GM18519 (cell line): ENCODE results near the gene MPPE1.

ENCODE experiments used
- ATAC-seq: cut with Tn5 transposase; IDR thresholded peaks from one replicate; pipeline ENCODE4 v1.9.1; 2021; ENCODE audit warnings: mild to moderate bottlenecking, moderate library complexity; ENCODE audit not compliant: unreplicated experiment, low FRiP score

Gene MPPE1

DNA sequence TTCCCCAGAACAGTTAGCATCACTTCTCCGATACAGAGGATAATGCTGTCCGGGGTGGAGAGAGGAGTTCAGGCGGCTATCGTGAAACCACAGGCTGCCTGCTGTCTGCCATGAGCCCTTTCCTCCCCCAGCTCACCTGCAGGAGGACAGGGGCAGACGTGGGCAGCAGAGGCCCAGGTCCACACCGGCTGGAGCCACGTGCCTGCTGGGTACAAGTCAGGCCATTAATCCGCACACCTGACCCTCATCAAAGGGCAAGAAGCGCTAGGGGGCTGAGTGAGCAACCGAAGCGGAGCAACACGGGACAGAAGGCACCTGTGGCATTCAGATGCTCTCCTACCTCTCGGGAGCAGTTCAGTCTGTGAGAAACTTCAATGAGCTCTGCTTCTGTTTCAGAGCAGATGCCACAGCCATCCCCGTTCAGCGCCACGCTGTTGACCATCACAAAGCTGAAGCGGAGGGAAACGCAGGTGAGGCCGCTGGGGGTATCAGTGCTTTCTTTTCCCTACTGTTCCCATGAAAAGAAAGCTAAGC lies 21.5 kb downstream of the MPPE1 start:
- no peak for ATAC-seq

DNA sequence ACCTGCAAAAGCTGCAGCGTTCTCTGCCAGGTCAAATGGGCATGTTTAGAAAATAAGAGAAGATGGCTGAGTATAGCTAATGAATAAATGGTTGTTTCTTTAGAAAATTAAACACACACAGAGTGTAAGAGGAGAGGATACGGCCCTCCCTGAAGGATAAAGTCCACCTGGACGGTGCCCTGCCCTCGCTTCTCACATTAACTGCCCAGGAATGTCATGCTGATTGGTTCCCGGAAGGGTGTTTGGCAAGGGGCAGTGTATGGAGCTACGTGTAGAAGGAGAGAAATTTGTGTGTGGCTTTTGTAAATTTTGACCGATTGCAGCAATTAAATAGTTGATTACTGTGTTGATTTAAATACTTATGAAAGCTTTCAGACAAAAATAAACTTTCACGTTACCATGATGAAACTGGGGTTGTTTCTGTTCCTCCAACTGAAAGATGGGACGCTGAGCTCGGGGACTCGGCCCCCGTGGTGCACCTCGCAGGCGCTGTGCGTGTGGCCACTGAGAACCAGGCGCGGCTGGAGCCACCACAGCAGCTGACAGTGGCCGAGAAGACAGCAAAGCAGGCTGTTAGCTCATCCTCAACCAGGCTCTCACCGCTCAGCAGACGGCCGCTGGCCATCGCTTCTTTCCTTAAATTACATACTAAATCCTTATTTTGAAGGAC lies 22.7 kb downstream of the MPPE1 start:
- ATAC-seq = no peak

DNA sequence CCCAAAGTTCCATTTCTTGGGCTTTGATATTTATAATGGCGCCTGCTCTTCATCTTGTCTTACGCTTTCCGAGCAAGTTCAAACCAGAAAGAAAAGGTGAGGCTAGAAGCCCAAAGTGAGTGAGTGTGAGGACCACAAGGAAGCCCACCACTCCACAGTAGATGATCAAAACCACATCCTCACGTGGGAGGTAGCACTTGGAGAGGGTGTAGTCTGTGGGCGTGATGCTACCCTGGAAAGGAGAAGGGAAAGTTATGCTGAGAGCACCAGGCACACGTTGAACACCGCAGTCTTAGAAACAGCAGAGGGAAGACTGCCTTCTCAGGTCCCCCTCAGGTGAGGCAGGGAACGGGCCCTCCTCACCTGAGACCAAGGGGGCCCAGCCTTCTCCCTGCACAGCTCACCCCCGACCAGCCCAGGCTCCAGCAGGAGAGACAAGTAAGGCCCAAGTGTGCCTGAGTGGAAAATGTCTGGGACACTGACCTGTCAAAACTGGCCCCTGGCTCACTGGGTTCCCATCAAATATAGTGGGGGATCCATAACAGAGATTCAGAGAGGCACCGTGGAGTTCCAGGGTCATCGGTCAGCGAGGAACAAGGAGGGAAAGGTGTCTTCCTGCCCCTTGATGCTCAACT lies 23.6 kb downstream of the MPPE1 start:
- ATAC-seq = no peak

DNA sequence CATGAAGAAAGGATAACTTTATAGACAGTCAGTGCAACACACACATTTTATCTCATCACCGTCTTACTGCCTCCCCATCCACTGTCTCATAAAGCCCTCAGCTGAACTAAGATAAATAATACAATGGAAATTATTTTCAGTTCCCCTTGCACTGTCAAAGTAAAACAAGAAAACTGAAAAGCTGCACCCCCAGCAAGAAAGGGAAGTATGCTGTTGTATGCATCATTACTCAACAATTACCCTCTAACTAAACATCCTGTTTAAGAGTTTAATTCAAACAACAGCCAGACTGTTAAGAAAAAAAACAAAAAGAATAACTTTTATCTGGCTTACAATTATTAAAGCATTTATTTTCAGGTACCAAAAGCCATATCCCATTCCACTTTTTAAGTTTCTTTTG lies 25.0 kb downstream of the MPPE1 start:
- peak; percentile 69 for ATAC-seq

DNA sequence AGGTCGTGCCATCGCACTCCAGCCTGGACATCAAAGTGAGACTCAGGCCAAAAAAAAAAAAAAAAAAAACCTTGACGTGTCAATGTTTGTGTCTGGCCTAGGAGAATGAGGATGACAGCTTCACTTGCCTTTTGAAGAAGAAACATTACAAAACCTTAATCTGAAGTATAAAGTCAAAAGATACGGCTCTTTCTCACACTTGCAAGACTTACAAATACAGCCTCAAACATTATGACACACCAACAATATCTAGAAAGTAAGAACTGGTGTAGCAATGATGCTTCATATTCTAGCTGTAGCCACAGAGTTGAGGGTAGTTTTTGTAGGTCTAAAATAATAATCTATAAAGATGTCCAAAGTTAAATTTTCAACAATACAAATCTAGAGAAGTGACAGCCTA lies 25.5 kb downstream of the MPPE1 start:
- ATAC-seq = no peak

DNA sequence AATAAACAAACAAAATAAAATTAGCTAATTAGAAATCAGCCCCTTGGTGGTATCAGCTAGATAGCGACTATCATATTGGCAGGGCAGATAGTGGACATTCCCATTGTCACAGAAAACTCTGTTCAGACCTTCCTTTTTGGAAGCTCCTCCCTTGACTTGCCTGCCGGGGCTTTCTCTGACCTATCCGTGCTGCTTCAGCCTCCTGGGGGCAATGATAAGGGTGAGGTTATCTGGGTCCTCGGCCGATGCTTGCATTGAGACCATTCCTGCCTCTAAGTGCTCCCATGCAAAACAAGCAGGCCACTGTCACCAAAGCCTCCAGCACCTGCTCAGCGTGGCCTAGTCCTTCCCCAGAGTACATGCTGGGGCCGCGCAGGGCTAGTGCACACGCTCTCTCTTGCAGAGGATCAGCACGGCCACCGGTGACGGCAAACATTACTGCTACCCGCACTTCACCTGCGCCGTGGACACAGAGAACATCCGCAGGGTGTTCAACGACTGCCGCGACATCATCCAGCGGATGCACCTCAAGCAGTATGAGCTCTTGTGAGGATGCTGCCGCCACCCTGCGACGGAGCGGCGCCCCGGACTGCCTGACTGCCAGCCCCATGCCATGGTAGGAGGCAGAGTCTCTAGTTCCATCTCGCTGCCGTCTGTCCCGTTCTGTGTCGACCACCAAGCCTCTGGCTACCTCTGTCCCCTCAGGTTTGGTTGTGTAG lies 27.4 kb downstream of the MPPE1 start:
- ATAC-seq = no peak

DNA sequence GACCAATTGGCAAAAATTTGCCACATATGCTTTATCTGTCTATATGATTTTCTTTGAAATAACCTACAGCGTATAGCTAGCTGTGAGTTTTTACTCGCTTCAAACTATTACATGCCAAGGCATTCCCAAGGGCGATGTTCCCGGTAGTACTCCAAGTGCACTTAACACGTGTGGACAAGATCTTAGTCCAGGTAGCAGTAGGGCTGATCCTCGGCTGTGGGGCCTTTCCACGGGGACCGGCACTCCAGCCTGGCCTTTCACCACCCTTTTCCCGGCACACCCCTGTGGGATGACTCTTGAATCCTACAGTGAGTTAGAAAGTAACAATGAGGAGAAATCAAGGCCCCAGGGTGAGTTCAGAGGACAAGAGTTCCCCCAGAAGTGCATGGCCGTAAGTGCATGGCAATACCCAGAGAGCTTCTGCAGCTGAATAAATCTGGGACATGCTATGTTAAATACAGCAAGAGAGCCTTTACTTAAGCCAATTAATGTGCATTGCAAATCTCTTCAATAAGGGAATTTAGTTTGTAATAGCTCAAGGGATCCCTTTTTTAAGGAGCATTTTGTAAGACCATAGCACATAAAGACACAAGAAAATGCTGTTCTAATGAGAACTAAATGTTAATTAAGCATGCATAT lies 30.5 kb downstream of the MPPE1 start:
- no peak for ATAC-seq

DNA sequence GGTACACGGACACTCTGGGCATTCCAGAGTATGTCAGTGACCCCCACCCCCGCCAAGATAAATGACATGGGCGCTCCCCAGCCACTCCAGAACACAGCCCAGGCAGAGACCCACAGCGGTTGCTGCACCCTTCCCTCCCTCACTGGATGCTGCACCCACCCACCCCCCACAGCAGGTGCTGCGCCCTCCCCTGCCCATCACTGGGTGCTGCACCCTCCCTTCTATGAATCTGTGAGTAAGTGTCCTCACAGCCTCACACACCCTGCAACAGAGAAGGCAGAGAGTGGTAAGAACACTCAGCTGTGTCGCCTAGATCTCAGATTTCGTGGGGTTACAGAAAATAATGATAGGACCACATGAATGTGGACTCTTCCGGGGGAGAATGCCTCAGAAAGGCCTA lies 33.4 kb downstream of the MPPE1 start:
- no peak for ATAC-seq

DNA sequence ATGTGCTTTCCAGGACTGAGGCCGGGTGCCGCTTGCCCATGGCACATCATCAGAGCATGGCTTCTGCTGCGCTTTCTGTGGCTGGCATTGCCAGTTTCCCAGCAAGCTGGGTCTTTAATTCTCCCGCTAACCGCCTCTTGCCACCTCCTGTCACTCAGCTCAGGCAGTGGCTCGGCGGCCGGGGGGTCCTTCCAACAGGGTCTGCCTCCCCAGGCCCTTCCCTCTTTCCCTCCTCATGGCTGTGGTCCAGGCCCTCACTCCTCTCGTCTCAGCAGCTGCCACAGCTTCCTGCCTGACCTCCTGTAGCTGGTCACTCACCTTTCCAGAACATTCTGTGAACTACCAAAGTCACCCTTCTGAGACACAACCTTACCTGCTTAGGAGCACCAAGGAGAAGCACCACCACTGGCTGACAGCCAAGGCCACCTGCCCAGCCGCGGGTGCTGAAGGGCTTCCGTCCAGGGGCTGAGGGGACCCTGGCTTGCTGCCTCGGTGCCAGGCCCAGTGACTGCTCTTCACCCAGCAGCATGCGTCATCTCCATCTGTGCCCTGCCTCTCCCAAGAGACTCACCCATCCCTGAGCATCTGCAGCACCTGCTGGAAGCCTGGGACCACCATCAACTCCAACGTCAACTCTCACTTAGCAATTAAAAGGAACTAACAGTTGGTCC lies 34.3 kb downstream of the MPPE1 start:
- ATAC-seq = no peak

DNA sequence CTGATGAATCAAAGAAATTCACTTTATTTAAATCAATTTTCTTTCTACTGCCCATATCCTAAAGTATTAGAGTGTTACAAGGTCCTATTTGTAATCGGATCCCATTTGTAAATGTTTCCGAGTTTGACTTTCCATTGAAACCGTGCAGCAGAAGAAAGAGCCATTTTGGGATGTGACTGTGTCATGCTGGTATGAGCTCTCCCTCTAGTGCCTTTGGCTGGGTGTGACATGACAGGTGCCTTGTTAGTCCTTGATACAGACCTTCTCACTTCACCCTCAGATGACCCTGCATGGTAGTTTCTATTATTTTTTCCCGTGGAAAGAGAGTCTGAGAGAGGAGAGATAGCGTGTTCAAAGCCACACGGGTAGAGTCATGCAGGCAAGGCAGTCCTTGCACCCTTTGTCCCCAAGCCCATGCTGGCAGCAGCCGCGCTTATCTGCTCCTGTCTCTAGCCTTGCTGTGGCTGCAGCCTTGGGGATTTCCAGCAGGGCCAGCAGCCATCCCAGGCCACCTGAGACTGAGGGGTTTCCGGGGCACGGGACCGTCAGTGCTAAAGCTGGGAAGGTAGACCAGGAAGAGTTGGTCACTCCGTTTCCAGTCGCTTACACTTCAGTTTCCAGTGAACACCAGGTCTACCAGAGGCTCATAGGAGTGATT lies 35.5 kb downstream of the MPPE1 start:
- ATAC-seq = no peak

DNA sequence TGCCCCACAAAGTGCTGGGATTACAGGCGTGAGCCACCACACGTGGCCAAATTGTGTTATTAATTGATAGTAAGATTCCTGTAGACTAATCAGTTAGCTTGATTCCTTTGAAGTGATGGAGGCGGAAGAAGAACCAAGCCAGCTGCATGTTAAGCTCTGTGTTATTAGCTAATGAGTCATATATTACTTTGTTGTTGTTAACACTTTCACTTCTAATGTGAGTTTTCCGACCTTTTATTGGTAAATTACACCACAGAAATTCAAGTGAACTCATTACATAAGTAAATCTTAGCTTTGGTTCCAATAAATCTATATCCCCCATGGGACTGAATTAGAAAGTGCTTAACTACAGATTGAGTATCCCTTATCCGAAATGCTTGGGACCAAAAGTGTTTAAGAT lies 36.6 kb downstream of the MPPE1 start:
- no peak for ATAC-seq

DNA sequence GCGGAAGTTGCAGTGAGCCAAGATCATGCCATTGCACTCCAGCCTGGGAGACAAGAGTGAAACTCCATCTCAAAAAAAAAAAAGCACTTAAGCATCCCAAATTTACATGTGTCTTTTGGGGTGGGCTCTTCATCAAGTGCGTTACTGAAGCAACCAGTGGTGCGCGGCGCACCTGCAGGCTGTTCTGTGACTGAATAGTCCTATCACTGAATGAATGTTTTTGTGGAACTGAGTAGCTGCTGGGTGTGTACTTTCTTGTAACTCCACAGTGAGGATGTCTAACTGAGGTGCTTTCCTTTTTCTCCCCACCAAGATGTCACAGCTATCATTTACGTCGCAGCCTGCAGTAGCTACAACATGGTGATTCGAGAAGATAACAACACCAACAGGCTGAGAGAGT lies 39.9 kb downstream of the MPPE1 start:
- no peak for ATAC-seq

DNA sequence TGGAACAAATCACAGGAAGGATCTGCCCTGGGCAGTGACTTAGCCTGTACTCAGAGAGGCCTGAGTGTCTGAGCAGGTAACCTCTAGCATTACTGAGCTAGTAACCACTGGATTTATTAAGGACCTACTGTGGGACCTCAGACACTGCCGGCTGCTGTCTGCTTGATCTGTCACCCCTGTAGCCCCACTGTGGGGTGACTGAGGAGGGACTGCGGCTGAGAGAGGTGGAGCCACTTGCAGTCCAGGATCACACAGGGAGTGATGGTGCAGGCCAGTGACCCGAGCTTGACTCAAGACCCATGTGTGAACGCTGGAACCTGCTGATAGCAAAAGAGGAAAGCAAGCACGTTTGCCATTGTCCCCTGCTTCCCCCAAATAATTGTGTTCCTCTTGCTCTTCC lies 41.4 kb downstream of the MPPE1 start:
- ATAC-seq = no peak

DNA sequence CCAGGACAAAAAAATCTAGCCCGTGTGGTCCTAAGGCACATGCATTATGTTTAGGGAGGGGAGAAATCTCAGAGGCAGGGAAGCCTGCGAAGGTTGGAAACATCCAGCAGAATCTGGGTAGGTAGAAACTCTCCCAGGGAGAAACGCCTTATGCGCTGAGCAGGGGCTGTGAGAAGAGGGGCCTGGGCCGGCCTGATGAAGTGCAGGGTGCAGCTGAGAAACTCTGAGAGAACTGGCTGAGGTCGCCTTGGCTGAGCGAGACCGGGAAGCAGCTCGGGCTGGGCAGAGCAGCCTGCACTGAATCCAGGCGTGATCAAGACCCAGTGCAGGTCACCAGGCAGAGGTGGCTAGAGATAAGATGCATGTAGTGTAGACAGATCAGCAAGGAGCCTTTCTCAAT lies 41.8 kb downstream of the MPPE1 start:
- ATAC-seq = no peak

DNA sequence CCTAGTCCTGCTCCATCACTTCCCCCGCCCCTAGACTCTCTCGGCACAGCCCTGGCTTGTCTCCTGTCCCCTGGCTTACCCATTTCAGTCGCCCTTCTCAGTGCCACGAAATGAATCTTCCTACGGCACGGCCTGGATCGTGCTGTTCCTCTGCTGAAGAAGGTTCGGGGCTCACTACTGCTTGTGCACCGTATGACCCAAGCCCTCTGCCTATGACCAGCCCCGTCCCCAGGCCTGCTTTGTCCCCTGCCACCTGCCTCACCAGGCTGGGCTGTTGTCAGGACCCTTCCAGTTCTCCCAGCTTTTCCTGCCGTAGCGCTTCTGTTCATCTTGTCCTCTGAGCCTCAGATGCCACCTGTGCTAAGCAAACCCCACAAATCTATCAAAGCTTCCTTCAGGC lies 43.0 kb downstream of the MPPE1 start:
- ATAC-seq = no peak

DNA sequence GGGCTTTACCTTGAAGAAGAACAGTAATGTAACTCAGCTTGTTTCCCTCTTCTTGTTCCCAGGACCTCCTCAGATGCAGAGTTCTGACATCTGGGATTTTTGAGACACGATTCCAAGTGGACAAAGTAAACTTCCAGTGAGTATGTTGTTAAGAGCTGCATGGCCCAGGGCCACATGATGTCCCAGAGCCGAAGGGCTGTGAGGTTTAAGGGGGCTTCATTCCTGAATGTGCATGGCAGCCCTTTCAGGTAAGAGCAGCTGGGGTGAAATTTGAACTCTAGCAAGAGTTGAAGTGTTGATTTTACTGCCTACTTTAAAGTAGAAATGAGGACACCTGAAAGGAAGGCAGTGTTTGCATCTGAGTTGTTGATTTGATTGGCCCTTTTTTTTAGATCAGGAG lies 43.6 kb downstream of the MPPE1 start:
- no peak for ATAC-seq

DNA sequence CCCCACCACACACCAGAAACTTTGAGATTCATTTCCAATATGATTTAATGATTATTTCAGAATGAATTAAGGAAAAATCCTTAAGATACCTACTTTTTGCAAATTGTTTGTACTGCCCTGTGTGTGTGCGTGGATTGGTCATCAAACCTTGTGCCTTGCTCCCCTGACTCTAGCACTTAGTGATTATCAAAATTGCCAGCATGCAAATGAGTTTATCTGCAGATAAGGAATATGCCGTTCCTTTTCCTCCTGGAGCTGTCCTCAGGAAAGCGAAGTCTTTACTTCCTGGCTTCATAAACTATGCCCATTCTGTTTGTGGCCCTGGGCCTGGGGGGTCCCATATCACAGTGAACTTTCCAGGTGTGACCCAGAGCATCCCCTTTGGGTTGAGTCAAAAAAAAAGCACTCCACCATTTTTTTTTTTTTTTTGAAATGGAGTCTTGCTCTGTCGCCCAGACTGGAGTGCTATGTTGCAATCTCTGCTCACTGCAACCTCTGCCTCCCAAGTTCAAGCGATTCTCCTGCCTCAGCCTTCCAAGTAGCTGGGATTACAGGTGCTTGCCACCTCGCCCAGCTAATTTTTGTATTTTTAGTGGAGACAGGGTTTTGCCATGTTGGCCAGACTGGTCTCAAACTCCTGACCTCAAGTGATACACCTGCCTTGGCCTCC lies 45.5 kb downstream of the MPPE1 start:
- ATAC-seq = no peak

DNA sequence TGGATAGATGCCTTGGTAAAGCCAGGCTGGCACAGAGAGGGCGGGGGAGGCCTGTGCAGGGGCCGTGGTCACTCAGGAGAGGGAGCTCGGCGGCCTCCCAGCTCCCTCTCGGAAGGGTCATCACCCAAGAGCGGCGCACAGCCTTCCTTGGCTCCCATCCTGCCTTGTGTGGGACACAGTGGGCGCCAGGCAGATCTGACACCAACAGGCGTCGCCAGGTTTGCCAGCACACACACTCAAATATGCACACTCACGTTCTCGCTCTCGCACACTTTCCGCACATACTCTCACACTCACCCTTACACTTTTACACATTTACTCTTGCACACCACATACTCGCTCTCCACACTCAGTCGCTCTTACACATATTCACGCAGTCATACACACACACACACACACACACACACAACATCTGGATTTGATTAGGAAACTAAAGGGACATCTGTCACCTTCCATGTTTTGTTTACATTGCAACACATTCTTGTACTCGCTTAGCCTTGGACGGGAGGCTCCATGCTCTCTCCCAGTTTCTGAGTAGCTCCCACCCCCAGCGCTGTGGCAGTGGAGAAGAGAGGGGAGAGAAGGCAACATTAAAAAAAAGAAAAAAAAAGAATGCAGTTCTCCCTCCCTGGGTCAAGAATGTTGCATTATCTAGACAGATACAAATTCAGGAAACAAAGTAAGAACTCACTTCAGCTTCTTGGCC lies 46.4 kb downstream of the MPPE1 start:
- no peak for ATAC-seq
